DMS 273 treated with DMSO at 0.1 percent for 48 hours (cell line): ENCODE measurements around the gene CFC1B.
"Not testable (repeated sequence)": the region's sequence is repeated elsewhere in the genome, so short reads cannot be mapped to it uniquely, and the experiment has no call there.

Source experiments
- DNase-seq: peaks from one replicate; lab custom pipeline; 2025; lab: John Stamatoyannopoulos, UW

CFC1B gene

DNA sequence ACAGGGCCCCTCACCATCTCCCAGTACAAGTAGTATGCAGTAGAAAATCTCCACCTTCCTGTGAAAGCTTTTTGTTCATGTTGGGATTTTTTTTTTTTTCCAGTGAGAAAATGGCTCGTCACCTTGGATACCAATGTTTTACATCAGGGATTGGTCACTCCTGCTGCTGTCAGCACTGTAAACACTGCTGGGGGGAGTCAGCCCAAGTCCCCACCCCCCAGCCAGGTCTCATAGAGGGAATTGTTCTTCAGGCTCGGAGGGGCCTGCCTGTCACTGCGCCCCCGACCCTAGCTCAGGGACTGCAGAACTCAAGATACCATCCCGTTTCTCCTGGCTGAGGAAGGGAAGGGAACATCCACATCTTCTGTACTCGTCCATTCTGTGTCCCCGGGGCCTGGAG is at the start of gene CFC1B:
Gene CFC1B, plus strand, starts transcription at position 231 of the 400 bp plus-strand sequence. CDS start 263 bp downstream, outside the sequence.
- not testable (repeated sequence) for DNase-seq

DNA sequence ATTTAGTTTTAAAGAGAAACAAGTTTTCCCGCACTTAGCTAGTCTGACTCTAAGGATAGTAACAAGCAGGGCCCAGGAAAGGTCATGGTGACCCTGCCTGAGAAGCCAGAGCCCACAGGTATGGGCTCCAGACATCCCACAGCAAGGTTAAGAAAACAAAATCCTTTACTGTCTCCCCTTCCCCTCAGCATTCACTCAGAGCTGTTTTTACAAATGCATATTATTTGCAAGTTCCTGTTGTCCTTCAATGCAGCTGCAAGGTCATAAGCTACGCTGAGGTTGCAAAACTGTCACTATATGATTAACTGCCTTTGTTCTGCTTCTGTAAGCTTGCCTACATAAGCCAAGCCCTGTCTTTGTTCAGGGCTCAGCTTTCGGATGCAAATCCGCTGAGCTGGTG is 29.9 kb upstream of the CFC1B start:
- not testable (repeated sequence) for DNase-seq

DNA sequence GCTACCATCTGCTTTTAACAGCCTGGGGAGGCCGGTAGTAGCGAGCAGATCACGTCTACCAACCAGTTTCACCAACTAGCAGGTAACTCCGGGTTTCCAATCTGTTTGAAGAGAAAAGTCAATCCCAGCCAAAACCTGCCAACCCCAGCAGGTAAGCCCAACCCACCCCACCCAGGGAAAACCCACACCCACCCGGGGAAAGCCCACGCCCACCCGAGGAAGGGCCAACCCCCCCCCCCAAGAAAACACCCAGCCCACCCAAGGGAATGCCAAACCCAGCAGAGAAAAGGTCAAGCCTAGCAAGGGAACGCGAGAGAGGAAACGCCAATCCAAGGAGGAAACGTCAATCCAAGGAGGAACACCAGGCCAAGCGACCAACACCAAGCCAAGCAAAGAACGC is 11.8 kb upstream of the CFC1B start, which contains the start of gene POTEI:
Gene POTEI, minus strand, starts transcription at position 101 of the 400 bp plus-strand sequence. Its CDS starts 93 bp downstream, at position 8.
- not testable (repeated sequence) for DNase-seq

DNA sequence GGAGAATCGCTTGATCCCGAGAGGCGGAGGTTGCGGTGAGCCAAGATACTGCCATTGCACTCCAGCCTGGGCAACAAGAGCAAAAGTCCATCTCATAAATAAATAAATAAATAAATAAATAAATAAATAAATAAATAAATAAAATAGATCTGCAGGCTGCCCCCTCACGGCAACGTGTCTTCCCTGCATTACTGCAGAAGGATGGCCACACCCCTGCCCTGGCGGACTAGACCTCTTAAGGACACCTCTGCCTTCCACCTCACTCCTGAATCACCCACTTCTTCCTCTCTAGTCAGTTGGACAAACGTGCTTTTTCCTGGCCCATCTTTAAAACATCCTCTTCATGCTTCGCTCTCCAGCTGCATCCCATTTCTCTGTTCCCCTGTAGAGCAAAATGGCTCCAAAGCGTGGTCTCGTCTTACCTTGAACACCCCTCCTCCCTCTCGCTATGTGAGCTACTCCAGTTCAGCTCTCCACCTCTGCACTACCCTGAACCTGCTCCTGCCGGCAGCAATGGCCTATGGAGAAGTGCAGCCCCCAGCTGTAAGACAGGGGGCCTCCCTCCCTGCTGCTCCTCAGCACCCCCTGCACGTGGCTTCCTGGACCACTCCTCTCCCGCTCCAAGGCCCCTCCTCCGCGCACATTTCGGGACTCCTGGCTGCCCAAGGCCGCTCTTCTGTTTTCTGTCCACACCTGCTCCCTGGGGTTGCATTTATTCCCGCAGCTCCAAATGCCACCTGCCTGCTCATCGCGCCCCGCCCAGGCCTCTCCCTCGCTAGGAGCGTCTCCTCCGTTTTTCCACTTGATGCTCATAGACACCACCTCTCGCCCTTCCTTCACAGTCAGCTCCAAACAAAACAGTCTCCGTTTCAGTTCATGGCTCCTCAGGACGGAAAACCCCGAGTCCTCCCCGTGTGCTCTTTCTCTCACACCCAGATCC is 9.9 kb upstream of the CFC1B start:
- not testable (repeated sequence) for DNase-seq

DNA sequence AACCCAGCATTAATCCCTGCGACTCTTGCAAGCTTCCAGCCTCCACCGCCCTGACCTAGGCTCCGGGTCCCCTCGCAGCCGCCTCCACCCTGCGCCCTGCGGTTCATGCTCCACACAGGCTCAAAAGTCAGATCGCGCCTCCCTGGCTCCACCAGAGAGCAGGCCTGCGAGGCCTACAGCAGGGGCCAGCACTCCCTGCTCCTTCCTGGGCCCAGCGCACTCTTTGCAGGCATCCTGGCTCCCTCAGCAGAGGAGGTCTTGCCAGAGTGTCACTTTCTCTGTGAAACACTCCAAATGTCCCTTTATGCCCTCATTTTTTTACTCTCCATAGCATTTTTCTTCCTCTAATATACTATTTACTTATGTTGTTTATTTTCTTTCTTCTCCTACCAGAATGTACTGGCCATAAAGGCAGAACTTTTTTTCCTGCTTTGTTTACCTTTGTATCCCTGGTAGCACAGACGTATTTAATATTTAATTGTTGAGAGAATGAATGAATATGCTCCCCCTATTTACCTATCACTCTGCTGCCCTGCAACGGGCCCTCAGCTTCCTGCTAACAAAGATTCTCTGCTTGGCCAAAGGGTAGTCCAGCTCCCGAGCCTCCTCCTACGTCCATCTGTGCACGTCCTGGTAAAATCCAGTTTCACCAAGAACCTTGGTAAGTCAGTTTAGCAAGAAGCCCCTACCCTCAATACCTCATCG is 9.1 kb upstream of the CFC1B start:
- DNase-seq, result not testable (repeated sequence)

DNA sequence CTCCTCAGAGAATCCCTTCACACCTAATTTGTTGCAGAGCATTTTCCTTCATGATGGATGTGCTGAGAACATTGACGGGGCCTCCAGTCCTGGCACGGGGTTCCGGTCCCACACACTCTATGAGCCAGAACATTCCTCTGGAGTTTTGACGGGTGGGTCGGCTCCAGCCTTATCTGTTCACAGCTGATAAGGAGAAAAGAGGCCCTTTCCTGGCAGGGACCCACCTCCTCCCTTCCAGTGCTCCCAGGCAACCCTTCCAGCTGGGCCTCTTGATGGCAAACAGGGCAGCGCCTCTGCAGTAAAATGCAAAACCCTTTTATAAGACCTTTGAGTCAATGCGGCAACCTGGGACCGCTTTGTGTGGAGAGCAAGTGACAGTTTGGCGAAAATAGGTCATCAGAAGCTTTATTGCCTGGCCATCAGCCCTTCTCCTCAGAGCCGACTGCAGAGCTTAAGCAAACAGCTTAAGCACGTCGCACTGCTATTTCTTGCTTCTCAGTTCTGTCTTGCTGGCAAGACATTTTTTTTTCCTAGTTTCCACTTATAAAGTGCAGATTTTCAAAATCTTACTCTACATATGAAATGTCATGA is 2.4 kb upstream of the CFC1B start:
- not testable (repeated sequence) for DNase-seq

DNA sequence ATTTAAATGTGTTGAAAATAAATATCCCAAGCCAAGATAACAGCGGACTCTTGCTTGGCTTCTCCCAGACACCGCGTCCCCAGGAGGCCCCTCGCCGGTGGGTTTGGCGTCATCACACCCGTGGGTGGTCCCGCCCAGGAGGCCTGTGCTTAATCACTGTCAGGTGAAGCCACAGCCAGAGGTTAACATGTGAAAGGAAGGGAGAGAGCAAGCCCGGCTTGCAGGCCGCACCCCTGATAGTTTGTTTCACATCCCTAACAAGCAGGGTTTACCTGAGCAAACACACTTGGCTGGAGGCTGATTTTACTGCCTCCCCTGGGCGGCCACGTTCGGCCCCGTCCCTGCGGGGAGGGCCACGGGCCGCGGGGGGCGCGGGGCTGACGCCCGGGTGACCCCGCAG is 1.4 kb downstream of the CFC1B start:
- DNase-seq, result not testable (repeated sequence)

DNA sequence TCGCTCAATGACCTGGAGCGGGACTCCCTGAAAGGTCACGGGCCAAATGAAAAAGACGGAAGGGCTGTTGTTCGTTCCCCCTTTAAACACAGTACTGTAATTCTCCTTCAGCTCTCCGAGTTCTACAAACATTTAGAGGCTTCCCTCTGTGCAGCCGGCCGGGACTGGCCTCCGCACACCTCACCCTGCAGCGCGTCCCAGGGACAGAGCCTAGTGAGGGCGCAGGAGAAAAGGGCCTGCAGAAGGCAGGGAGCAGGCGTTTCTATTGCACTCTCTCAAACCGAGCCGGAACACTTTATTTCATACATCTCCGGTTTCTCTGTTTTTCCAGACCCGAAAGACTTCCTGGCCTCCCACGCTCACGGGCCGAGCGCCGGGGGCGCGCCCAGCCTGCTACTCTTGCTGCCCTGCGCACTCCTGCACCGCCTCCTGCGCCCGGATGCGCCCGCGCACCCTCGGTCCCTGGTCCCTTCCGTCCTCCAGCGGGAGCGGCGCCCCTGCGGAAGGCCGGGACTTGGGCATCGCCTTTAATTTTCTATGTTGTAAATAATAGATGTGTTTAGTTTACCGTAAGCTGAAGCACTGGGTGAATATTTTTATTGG is 6.4 kb downstream of the CFC1B start:
- DNase-seq, result not testable (repeated sequence)

DNA sequence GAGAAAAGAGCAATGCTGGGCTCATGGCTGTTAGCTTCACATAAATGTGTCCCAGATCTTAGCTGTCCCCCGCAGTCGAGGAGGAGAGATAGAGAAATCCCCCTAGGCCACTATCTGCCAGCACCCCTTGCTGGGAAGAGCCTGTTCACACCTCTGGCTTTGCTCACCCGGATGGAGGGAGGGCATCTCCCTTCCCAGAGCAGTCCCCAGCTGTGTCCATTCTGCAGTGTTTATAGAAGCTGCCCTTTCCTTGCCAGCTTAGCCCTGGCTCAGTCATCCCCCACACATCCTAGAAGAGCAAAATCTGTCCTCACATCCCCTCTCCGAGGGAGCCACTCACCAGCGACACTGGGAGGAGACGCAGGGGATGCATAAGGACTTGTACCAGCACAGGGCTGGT is 8.5 kb downstream of the CFC1B start:
- DNase-seq, result not testable (repeated sequence)

DNA sequence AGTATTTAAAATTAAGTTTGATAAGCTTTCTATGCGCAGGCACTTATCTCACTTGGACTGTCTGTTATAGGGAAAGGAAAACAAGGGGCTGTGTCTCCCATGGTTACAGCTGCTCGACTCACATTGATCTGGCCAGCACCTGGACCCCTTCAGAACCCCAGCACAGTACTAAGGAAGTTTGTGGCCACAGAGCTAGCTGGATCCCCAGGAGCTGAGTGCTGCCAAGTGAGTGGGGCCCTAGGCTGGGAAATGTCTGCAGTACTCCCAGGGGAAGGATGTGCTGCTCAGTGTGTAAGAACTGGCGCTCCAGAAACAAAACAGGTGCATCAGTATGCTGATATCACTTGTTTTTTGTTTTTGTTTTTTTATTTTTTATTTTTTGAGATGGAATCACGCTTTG is 9.2 kb downstream of the CFC1B start:
- DNase-seq, result not testable (repeated sequence)

DNA sequence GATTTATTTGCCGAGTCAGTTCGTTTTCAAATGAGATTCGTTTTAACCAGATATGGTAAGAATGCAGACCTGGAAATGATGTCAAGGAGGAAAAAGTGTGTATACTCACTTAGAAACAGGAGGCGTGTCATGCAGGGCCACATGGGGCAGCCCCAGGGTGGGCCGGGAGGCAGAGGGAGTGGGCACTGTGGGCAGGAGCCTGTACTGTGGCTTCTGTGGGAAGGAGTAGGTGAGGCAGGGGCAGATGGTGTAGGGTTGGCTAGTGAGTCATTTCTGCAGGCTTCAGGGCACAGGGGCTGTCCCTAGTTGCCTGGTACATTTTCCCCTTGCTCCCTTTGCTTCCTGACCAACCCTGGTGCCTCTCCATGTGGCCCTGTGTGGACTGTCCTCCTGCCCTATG is 10.2 kb downstream of the CFC1B start:
- DNase-seq, result not testable (repeated sequence)

DNA sequence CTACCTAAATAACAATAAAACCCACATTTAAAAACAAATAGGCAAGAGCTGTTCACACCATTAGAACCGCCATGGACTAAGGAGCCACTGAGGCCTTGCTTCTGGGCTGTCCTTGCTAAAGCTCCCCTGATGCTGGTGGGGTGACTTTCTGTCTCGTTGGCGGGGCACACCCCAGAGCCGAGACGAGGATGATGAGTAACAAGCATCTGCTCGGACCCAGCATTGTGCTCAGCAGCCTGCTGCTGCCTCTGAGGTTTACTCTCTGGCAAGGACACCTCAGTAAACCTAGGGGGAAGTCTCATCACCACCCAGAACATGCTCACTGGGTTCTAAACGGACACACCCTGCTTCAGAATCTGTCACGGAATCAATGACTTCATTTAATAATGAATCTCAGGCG is 10.7 kb downstream of the CFC1B start:
- not testable (repeated sequence) for DNase-seq

DNA sequence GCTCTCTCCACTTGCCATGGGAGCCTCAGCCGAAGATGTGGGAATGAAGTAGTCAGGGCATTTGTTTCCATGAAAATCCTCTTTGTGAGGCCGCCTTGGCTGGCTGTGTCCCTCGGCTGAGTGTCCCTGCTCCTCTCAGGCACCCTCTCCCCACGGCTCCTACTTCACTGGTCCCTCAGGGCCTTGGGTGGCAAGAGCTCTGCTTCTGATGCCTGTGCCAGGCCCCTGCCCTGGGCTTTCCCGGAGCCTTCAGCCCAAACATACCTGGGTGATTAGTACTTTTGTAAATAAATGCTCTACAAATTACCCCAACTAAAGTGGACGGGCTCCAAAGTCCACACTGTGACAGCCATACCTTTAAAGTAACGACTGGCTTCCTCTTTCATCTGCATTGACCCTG is 15.6 kb downstream of the CFC1B start:
- not testable (repeated sequence) for DNase-seq

DNA sequence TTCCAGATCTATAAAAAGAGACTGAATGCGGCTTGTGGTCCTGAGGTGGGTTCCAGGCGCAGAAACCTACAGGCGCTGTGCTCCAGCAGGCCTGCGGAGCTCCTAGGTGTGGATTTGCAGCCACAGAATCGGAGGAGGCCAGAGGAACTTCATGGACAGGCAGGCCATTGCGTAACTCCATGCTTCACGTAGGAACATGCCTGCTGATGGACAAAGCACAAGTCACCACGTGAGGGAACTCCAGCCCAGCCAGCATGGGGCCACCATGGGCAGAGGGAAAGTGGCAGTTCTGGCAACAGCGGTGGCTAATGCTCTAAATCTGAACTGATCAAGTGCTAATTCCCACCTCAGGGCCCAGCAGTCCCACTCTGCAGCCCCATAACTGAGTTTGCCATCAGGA is 17.2 kb downstream of the CFC1B start:
- DNase-seq, result not testable (repeated sequence)

DNA sequence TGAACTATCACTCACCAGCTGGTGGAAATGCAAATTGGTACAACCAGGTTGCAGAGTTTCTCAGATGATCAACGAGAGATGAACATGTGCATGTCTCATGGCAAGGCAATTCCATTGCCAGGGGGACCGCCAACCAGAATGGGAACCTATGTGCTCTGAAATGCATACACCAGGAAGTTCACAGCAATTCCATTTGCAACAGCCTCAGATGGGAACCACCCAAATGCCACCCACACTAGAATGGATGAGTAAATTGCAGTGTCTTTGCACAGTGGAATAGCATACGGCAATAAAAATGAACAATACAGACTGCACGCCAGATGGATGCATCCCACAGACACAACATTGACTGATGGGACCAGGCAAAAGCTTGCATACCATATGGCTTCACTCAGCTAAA is 21.8 kb downstream of the CFC1B start:
- DNase-seq, result not testable (repeated sequence)

DNA sequence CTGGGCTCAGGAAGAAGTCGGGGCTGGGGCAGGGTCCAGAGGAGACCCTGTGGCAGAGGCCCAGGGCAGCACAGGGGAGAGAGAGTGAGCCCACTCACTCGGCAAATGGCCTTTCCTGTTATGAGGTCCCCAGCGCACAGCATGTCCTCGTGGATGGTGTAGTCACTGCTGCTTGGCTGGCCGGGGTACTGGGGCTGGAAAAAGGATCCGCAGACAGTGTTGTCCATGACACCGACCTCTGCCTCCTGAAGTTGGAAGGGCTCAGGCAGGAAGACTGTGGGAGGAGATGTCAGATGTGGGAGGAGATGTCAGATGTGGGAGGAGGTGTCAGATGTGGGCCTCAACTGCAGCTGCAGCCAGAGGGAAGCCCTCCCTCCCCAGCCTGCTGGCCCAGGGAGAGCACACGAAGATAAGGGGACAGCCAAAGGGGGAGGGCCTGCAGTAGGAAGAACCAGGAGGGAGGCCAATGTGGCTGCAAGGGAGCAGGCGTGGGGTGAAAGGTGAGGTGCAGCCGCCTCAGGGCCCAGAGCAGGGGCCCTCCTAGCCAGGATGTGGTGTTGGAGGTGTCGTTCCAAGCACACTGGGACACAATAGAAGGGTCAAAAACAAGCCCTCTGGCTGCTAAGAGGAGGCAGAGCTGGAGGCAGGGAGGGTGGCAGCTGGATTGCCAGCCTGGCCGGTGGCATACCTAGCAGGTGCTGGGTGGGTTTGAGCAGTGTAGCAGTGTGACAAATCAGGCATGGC is 22.9 kb downstream of the CFC1B start:
- not testable (repeated sequence) for DNase-seq

DNA sequence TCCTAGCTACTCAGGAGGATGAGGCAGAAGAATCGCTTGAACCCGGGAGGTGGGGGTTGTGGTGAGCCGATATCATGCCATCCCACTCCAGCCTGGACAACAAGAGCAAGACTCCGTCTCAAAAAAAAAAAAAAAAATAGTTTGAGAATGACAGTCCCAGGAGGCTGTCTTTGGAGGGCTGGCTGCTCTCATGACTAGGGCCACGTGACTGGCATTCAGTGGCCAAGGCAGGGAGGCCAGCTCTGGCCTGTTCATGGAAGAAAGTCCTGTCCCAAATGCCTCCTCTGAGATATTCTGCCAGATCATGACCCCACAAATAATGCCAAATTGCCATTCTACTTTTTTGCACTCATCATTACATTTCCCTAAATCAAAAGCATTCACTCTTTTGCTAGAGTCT is 24.0 kb downstream of the CFC1B start:
- DNase-seq, result not testable (repeated sequence)

DNA sequence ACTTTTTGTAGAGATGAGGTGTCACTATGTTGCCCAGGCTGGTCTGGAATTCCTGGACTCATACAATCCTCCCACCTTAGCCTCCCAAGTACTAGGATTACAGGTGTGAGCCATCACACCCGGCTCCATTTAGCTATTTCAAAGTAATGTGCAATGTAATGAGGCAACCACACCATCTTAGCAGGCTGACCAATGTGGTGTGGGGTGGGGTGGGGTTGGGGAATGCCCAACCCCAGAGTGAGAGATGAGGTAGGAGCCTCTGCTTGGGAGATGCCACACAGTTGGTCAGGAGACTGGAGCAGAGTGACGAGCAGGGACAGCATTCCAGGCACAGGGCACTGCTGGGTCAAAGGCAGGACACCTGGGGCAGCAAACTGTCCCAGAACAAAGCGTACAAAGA is 27.4 kb downstream of the CFC1B start:
- not testable (repeated sequence) for DNase-seq

DNA sequence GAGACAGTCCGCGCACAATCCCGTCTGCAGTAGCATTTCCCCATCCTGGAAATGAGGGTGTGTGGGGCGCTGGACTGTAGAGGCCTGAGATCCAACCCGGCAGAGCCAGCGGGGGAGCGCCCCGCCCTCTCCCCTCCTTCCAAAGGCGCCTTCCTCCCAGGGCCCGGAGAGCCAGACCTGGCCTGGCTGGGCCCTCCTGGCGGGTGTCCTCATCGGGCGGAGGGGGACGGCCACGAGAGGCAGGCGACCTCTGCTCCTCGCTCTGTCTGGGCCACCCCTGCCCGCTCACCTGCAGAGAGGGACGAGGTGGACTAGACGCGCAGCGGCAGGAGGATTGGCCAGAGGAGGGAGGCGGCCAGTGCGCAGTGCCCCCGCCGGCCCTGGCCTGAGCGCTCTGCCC is 28.5 kb downstream of the CFC1B start:
- not testable (repeated sequence) for DNase-seq

DNA sequence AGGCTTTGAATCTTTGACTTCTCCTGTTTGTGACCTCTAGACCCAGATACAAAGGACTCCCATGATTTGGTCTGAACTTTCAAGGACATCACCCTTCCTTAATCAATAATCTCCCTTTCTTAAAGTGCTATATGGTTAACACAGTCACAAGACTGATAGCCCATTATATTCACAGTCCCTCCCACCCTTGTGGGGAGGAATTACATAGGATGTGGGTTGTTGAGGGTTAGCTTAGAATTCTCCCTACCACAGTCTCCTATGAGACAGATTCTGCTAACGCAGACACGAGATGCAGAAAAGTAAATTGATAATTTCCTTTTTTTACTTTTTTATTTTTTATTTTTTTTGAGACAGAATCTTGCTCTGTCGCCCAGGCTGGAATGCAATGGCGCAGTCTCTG is 33.2 kb downstream of the CFC1B start:
- not testable (repeated sequence) for DNase-seq

DNA sequence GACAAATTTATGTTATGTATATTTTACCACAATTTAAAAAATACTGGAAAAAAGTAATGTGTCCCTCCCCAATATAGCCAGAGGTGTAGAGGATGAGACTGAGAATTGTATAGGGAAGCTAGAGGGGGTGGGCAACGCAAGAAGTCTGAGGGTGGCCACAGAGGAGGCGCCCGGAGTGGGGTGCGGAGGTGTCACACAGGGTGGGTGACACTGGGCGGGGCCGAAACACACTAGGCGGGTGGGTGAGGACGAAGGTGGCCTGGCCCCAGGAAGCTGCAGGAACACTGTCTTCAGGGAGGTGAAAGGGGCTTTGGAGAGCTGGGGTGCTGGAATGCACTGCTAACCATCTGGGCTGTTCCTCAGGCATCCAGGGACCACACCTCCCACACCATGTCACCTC is 35.4 kb downstream of the CFC1B start:
- not testable (repeated sequence) for DNase-seq
